Fibroblast of mammary gland (primary cell): ENCODE data around the gene MUS81.

ENCODE experiments used
- DNase-seq: peaks from one replicate; pipeline ENCODE4 v3.0.0-alpha.2; 2010; ENCODE audit warnings: low read depth
- H3K4me3 ChIP-seq: 2 replicates; pipeline ENCODE4 v1.5.1; 2011; ENCODE audit warnings: low read depth, mild to moderate bottlenecking, low read length, moderate library complexity; ENCODE audit not compliant: control insufficient read depth
- TF ChIP-seq, protein P1 (sequence below): conservative IDR thresholded peaks from 2 replicates; pipeline ENCODE4 v1.5.1; 2011; ENCODE audit warnings: low read depth, low read length, inconsistent platforms; ENCODE audit not compliant: control insufficient read depth, insufficient read depth

MUS81 gene

DNA sequence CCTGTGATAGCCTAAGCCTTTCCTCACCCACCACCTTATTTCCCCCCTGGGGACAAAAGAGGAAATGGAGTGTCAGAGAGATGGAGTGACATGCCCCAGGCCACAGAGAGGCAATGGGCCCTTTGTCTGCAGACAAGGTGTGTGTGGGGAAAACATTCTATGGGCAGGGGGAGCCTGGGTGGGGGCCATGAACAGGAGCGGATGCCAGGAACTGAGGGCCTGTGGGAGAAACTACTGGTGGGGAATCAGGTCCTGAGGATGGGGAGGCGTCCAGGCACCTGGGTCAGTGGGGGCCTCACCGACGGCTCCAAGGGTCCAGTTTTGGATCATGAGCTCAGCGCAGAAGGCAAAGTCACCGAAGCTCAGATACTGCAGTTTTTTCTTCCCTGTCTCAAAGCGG lies 25.0 kb downstream of the MUS81 start:
- no peak overlapping the region for H3K4me3 ChIP-seq
- no peak for DNase-seq
- TF ChIP-seq, protein P1, sequence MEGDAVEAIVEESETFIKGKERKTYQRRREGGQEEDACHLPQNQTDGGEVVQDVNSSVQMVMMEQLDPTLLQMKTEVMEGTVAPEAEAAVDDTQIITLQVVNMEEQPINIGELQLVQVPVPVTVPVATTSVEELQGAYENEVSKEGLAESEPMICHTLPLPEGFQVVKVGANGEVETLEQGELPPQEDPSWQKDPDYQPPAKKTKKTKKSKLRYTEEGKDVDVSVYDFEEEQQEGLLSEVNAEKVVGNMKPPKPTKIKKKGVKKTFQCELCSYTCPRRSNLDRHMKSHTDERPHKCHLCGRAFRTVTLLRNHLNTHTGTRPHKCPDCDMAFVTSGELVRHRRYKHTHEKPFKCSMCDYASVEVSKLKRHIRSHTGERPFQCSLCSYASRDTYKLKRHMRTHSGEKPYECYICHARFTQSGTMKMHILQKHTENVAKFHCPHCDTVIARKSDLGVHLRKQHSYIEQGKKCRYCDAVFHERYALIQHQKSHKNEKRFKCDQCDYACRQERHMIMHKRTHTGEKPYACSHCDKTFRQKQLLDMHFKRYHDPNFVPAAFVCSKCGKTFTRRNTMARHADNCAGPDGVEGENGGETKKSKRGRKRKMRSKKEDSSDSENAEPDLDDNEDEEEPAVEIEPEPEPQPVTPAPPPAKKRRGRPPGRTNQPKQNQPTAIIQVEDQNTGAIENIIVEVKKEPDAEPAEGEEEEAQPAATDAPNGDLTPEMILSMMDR, result no peak

DNA sequence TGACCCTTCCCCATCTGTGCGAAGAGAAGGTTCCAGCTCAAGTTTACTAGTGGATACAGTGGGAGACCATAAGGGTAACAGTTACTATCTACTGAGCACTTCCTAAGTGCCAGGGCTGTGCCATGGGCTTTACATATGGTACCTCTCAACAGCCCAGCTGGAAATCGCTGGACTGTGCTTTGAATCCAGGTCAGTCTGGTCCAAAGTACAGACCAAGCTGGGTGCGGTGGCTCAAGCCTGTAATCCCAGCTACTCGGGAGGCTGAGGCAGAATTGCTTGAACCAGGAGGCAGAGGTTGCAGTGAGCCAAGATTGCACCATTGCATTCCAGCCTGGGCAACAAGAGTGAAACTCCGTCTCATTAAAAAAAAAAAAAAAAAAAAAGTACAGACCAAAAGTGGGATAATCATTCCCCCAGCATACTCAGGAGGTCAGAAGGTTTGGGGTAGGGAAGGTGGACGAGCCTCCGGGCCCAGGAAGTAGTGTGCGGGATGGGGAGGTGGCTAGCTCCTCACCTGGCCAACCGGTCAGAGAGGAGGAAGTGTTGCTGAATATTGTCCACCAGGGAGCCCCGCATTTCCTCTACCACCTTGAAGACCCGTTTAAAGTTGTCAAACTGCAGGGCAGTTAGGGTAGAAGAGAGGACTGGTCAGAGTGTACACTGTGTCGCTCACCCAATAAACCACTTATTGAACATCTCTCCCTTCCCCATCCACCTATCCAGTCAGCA lies 25.7 kb downstream of the MUS81 start:
- TF ChIP-seq, protein P1, result no peak
- DNase-seq, result no peak
- H3K4me3 ChIP-seq, result no peak overlapping the region

DNA sequence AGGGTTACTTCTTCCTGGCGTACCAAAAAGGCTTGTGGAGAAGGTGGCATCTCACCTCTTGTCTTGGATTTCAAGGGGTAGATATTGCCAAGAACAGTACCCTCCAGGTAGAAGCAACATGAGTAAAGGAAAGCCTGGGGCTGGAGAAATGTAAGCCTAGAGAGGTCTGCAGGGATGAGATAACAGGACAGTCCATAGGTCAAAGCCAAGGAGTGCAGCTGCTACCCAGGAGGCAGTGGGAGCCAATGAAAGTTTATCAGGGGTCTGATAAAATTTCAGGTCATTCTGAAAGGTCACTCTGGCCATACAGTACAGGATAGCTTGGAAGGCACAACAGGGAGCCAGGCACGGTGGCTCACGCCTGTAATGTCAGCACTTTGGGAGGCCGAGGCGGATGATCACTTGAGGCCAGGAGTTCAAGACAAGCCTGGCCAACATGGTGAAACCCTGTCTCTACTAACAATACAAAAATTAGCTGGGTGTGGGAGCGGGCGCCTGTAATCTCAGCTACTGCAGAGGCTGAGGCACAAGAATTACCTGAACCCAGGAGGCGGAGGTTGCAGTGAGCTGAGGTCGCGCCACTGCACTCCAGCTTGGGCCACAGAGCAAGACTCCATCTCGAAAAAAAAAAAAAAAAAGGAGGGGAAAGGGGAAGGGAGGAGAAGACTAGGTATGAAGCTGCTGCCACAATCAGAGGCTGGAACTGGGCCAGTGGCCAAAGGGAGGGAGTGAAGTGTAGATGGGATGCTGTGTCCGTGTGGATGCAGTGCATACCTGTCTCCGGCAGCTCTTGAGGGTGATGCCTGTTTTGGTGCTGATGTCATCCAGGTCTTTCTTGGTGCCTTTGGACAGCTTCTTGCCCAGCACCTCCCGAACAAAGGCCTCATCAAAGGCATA lies 26.8 kb downstream of the MUS81 start:
- no peak for DNase-seq
- TF ChIP-seq, protein P1, result no peak
- peak overlapping the region; percentile 85 for H3K4me3 ChIP-seq

DNA sequence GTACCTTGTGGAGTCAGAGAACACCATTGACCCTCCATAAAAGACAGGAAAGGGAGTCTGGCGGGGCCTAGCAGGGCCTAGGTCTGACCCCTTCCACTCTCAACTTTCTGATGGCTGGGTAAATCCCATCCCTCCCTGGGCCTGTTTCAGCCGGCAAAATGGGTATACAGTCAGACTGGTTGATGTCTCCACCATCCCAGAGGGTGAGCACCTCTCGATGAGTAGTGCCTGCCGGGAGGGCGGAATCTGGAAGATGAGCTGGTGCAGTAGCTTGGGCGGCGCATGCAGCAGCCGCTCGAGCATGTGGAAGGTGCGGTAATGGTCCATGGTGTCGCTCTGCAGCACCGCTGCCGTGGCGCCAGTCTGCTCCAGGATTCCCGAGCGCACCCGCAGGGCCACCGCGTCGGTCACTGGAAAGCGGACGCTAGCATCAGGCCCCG lies 27.5 kb downstream of the MUS81 start:
- DNase-seq, result peak; percentile 57

DNA sequence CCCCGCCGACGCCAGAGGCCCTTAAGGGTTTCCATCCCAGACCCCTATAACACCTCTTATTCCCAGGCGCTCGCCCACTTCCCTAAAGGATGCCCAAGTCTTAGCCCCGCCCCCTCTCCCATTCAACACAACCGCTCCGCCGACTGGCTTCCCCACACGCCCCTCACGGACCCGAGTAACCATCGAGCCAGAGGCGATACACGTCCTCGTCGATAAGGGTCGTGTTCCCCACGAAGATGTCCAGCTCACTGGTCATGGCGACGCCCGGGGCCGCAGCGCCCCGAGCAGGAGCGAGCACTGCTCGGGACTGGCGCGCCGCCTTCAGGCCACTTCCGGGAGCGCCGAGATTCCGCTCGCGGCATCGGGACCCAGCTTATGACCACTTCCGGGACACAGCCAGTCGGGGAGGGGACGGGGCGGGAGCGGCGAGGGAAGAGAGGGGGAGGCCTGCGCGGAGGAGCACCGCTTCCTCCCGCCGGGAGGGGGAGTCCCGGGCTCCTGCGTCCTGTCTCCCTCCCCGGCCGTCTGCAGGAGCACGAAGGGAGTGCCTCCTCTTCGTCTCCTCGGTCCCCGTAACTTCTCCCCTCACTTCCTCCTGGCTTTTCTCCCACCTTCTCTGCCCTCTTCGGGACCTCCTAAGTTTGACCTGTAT lies 28.1 kb downstream of the MUS81 start, which contains the start of gene FIBP:
TSS of gene FIBP (minus strand) at position 309 of the 652 bp plus-strand sequence. CDS start at position 256, 53 bp downstream.
- peak; percentile 95 for DNase-seq
- H3K4me3 ChIP-seq, result peak within 1 kb of the TSS; percentile 85
- TF ChIP-seq, protein P1, result peak; percentile 48

More for the DNA sequence above, 27.5 kb downstream of the MUS81 start:
- TF ChIP-seq, protein P1, result no peak
- H3K4me3 ChIP-seq, result peak overlapping the region; percentile 85
